Measurements from ENCODE around the gene RPS6KB2. TPM values are rescaled to one million over a fixed set of nuclear protein-coding genes. Genes with fewer than 3 reads are reported as not detected.

RPS6KB2 gene
- total RNA-seq, 4 donors from 2014 or later, result 36.9 to 69.3 (median 47.1) TPM

- 40 to 52% methylated on average over 2 of the region's 2 CpGs for WGBS, 2 donors
- peaks cover 0 to 79% (median 49%) of the 10 kb centered on the region in 4 donors for H3K4me1 ChIP-seq
- peak overlapping the region in 1 of 4 donors; percentile 14 for H3K27ac ChIP-seq
- DNase-seq (ENCODE audit: low spot score in 2 of 2), result no peak
- H3K4me3 ChIP-seq, result no peak overlapping the region
- no peak for TF ChIP-seq POLR2A (IDR thresholded peaks at IDR 0.05)
- TF ChIP-seq, protein P1, sequence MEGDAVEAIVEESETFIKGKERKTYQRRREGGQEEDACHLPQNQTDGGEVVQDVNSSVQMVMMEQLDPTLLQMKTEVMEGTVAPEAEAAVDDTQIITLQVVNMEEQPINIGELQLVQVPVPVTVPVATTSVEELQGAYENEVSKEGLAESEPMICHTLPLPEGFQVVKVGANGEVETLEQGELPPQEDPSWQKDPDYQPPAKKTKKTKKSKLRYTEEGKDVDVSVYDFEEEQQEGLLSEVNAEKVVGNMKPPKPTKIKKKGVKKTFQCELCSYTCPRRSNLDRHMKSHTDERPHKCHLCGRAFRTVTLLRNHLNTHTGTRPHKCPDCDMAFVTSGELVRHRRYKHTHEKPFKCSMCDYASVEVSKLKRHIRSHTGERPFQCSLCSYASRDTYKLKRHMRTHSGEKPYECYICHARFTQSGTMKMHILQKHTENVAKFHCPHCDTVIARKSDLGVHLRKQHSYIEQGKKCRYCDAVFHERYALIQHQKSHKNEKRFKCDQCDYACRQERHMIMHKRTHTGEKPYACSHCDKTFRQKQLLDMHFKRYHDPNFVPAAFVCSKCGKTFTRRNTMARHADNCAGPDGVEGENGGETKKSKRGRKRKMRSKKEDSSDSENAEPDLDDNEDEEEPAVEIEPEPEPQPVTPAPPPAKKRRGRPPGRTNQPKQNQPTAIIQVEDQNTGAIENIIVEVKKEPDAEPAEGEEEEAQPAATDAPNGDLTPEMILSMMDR (IDR thresholded peaks at IDR 0.05), result no peak
- no peaks in the 10 kb centered on the region for H3K9me3 ChIP-seq
- no peaks in the 10 kb centered on the region for H3K36me3 ChIP-seq
- peaks cover 0 to 48% of the 10 kb centered on the region in 2 donors for H3K27me3 ChIP-seq
Measured at GRCh38 chr11:67413266-67413849, 14.9 kb upstream of the RPS6KB2 start.

GRCh38 chr11:67415501-67416304, 12.6 kb upstream of the RPS6KB2 start, which contains the start of gene CARNS1:
Gene CARNS1 (plus strand): TSS chr11:67415678. CDS start chr11:67416200, 522 bp downstream.
- H3K4me1 ChIP-seq, result peaks cover 0 to 80% (median 42%) of the 10 kb centered on the region in 4 donors

DNA sequence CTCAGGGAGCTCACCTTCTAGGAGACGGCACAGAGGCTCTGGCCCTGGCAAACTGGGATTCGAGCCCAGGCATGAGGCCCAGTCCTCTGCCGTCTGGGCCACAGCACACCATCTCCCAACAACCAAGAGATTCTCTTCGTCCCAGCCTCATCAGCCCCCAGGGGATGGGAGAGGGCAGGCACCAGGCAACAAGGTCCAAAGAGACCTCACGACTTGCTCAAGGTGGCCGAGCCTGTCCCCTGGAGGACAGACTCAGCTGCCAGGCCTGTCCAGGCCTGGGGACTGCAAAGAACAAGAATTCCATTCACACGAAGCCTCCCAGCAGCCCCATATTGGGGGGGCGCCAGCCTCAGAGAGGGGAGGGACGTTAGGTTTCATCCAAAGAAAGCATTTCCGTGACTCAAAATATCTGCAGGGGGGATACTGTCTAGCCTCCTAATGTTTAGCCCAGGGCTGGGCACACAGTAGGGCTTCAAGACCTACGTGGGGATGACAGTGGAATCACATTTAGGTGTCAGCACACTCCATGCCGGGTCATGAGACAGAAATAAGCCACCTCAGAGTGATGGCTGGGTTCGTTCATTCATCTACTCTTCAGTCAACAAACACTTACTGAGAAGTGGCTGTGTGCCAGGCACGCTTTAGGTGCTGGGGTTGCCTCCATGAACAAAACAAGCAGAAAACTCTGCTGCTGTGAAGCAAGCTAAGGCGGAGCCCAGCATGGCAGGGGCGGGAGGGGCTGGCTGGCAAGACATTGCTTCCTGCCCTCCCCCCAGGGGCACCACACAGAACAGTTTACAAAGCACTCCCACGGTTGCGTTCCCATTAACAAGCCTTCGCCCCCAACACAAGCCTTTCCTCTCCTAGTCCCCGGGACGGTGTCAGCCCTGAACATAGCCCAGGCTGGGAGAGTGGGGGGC, 11.6 kb upstream of the RPS6KB2 start:
- whole genome bisulfite sequencing, 2 donors, result 24 to 40% methylated on average over 21 of the region's 21 CpGs
- H3K4me1 ChIP-seq, result peaks cover 0 to 77% (median 38%) of the 10 kb centered on the region in 4 donors
- H3K27me3 ChIP-seq, result peaks cover 0 to 20% of the 10 kb centered on the region in 2 donors
- peak overlapping the region in 1 of 4 donors; percentile 49 for H3K4me3 ChIP-seq
- TF ChIP-seq POLR2A (IDR thresholded peaks at IDR 0.05), result peak in 1 of 2 donors; percentile 6
- TF ChIP-seq, protein P1 (IDR thresholded peaks at IDR 0.05), result no peak
- peak in 1 of 2 donors; percentile 50 for TF ChIP-seq EP300 (IDR thresholded peaks at IDR 0.05)
- peak in 1 of 2 donors; percentile 24 for DNase-seq (ENCODE audit: low spot score in 2 of 2)
- H3K36me3 ChIP-seq, result no peaks in the 10 kb centered on the region
- peak overlapping the region; percentile 56 to 93 (median 82) for H3K27ac ChIP-seq
- H3K9me3 ChIP-seq, result no peaks in the 10 kb centered on the region

More at GRCh38 chr11:67415501-67416304, 12.6 kb upstream of the RPS6KB2 start, which contains the start of gene CARNS1:
- 9 to 14% methylated on average over 14 to 45 of the region's 67 CpGs for WGBS, 2 donors
- H3K36me3 ChIP-seq, result no peaks in the 10 kb centered on the region
- H3K27ac ChIP-seq, result peak within 1 kb of the TSS; percentile 56 to 93 (median 82)
- no peaks in the 10 kb centered on the region for H3K9me3 ChIP-seq
- DNase-seq (ENCODE audit: low spot score in 2 of 2), result no peak
- peaks cover 0 to 29% of the 10 kb centered on the region in 2 donors for H3K27me3 ChIP-seq
- no peak for TF ChIP-seq POLR2A (IDR thresholded peaks at IDR 0.05)
- TF ChIP-seq EP300 (IDR thresholded peaks at IDR 0.05), result no peak
- H3K4me3 ChIP-seq, result peak within 1 kb of the TSS; percentile 1 to 49 (median 30)

- peaks cover 0 to 73% (median 38%) of the 10 kb centered on the region in 4 donors for H3K4me1 ChIP-seq
- H3K9me3 ChIP-seq, result no peaks in the 10 kb centered on the region
- DNase-seq (ENCODE audit: low spot score in 2 of 2), result no peak
- WGBS, 2 donors, result 74% methylated on average over 4 of the region's 12 CpGs; no CpG with 5 or more reads in 1 of the 2 donors
- H3K27me3 ChIP-seq, result peaks cover 0 to 15% of the 10 kb centered on the region in 2 donors
- TF ChIP-seq EP300 (IDR thresholded peaks at IDR 0.05), result no peak
- no peak for TF ChIP-seq POLR2A (IDR thresholded peaks at IDR 0.05)
- TF ChIP-seq, protein P1 (IDR thresholded peaks at IDR 0.05), result no peak
- peak overlapping the region; percentile 44 to 93 (median 82) for H3K27ac ChIP-seq
- no peak overlapping the region for H3K4me3 ChIP-seq
- H3K36me3 ChIP-seq, result no peaks in the 10 kb centered on the region
Measured at GRCh38 chr11:67417425-67417824, 10.9 kb upstream of the RPS6KB2 start.
